Upper lobe of left lung (tissue), 6 donors: ENCODE results near the gene MAMSTR. TPM values are rescaled to one million over a fixed set of nuclear protein-coding genes. Genes with fewer than 3 reads are reported as not detected.

Source experiments
- ATAC-seq, 2 donors: fragments of 200-7000 bp; cut with Tn5 transposase; one replicate each; pipeline ENCODE4 v1.9.1; 2022; ENCODE audit warnings: mild to moderate bottlenecking in 2 of 2, moderate library complexity in 2 of 2; ENCODE audit not compliant: low FRiP score in 2 of 2
- DNase-seq, 2 donors: peaks; one replicate each; pipeline ENCODE4 v3.0.0-alpha.2; 2019 to 2020
- H3K27ac ChIP-seq, 4 donors: fragments of 200-600 bp; sonication (generic); one replicate each; pipeline ENCODE4 v1.5.1; 2016 to 2019
- H3K27me3 ChIP-seq, 4 donors: fragments of 200-600 bp; sonication (generic); one replicate each; pipeline ENCODE4 v1.5.1; 2017 to 2019
- H3K36me3 ChIP-seq, 4 donors: fragments of 200-600 bp; sonication (generic); one replicate each; pipeline ENCODE4 v1.5.1; 2016 to 2019
- H3K4me1 ChIP-seq, 4 donors: fragments of 200-600 bp; sonication (generic); one replicate each; pipeline ENCODE4 v1.5.1; 2018 to 2019
- H3K4me3 ChIP-seq, 4 donors: fragments of 200-600 bp; sonication (generic); one replicate each; pipeline ENCODE4 v1.5.1; 2017 to 2019; ENCODE audit warnings: mild to moderate bottlenecking in 2 of 4, moderate library complexity in 1 of 4
- H3K9me3 ChIP-seq, 4 donors: fragments of 200-600 bp; sonication (generic); one replicate each; pipeline ENCODE4 v1.5.1; 2018 to 2019
- EP300 ChIP-seq, 4 donors: sonication (generic); formaldehyde crosslinking; IDR thresholded peaks; one replicate each; pipeline ENCODE4 v1.5.1; 2017; ENCODE audit warnings: antibody characterized with exemption in 4 of 4, control low read depth in 2 of 4
- POLR2A ChIP-seq, 4 donors: fragments of 450-650 bp; IDR thresholded peaks; one replicate each; pipeline ENCODE4 v1.5.1; 2016 to 2017; ENCODE audit warnings: antibody characterized with exemption in 4 of 4, mild to moderate bottlenecking in 2 of 4
- POLR2AphosphoS5 ChIP-seq, 2 donors: sonication (generic); formaldehyde crosslinking; IDR thresholded peaks; one replicate each; pipeline ENCODE4 v1.5.1; 2017; ENCODE audit warnings: antibody characterized with exemption in 2 of 2
- WGBS, 2 donors: methylation state at CpG; one replicate each; pipeline ENCODE4 v1.1.5; 2017 to 2018; 5-methylcytosine and 5-hydroxymethylcytosine counted together
- total RNA-seq, 6 donors: library from RNA; depleted of rRNA in 4 of 6; stranded (reverse); fragments of >200 nt in 4 of 6; gene quantifications; one replicate each; pipeline versions ENCODE4 v1.1.0 to v1.2.1, GENCODE V29; 2016 to 2021
- TF ChIP-seq, protein P1 (sequence below), 6 experiments: fragments of 450-650 bp in 4 of 6; fragments of 200-600 bp in 2 of 6; sonication (generic) in 2 of 6; IDR thresholded peaks; one replicate each; pipeline ENCODE4 v1.5.1; 2016 to 2019; ENCODE audit warnings: antibody characterized with exemption in 6 of 6
- donor health status: DM: no; HTN: no; CAD: no; lungs with moderate emphysema.
- donor health status: DM: no; HTN: yes; CAD: no; lungs with severe emphysema.

The MAMSTR gene
- total RNA-seq, 6 donors from 2014 or later, result 1.1 to 3.1 (median 1.3) TPM; not detected in 1

DNA sequence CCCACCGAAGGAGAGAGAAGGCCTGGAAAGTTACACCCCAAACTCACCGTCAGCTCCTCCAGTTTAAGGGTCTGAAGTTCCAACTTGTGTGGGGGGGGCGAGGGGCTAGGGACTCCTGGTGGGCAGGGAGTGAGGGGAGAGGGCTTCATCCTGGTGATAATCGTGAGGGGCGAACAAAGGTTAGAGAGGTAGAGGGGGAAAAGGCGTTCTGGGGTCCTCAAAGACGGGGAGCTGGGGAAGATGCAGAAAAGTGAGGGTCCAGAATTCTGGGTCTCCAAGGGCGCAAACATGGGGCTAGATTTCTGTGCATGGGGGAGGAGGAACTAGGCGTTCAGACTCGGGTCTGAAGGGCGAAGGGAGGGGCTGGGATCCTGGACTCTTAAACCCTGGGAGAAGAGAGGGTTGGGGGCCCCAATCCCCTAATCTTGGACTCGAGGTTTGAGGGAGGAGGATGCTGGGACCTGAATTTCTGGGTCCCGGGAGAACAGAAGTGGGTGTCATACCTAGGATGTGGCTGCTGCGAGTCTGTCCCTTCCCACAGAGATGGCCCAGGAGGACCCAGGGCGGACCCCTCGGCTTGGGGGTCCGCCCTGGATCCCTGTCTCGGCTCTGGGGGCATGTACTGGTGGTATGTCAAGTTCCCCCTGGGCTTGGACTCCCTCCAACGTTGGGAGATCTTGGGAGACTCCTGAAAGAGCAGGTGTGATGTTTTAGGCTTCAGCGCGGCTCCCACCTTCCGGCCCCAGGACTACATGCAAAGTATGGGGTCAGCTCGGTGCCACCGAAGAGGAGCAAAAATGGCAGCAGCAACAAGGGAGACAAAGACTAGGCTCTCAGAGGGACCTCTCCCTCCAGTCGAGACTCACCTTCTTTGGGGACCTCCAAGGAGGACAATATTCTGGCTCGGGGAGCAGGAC lies 4.5 kb downstream of the MAMSTR start:
- Histone ChIP-seq H3K27ac (peak overlapping the region; percentile 57 to 87 (median 85)), H3K4me3 (peak overlapping the region; percentile 3 to 77 (median 66)), H3K27me3 (no peaks in the 10 kb centered on the region), H3K9me3 (peaks cover 0 to 4% (median 0%) of the 10 kb centered on the region in 4 donors), H3K36me3 (no peaks in the 10 kb centered on the region), H3K4me1 (peaks cover 37 to 60% (median 48%) of the 10 kb centered on the region in 4 donors)
- ATAC-seq, result no peak
- WGBS, 2 donors, result 67 to 69% methylated on average over 24 to 25 of the region's 26 CpGs
- TF ChIP-seq POLR2A (IDR thresholded peaks at IDR 0.05), result no peak
- TF ChIP-seq POLR2AphosphoS5 (IDR thresholded peaks at IDR 0.05), result no peak
- DNase-seq, result peak in 1 of 2 donors; percentile 33

DNA sequence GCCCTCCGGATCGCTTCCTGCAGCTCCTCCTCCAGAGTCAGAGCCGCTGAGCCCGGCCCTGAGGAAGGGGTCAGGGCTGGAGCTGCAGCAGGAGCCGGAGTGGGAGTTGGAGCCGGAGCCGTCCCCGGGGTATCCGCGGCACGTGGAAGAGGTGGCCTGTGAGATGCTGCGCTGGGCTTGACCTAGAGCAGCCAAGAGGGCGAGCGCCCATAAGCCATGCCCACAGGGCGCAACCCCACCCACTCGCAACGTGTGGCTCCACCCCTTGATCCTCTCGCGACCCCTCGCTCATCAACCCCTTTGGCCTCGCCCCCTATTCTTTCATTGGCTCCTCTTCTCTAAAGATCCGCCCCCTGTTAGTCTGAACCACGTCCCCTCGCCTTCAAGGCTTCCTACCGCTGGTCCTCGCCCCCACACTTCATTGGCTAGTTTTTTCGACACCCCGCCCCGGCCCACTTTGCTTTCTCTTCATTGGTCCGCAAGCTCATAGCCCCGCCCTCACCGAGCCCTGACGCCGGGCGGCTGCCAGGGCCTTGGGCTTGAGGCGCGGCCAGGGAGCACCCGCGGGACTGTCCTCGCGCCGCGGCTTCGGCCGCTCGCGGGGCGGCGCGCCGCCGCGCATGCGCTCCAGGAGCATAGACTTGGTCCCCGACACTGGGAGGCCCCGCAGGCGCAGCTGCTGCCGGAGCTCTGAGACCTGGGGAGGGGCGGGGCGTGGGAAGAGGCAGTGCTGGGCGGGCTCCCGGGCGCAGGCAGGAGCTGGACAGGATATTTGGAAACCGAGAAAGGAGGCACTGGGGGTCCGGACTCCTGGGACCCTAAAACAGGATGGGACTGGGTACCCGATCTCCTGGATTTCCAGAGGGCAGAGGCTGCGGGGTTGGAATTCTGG lies 5.4 kb downstream of the MAMSTR start:
- Histone ChIP-seq H3K9me3 (peaks cover 0 to 4% (median 0%) of the 10 kb centered on the region in 4 donors), H3K4me1 (peaks cover 29 to 52% (median 41%) of the 10 kb centered on the region in 4 donors), H3K27ac (peak overlapping the region; percentile 57 to 87 (median 85)), H3K36me3 (no peaks in the 10 kb centered on the region), H3K4me3 (peak overlapping the region; percentile 59 to 77 (median 67)), H3K27me3 (no peaks in the 10 kb centered on the region)
- WGBS, 2 donors, result 0 to 2% methylated on average over 28 to 43 of the region's 67 CpGs
- ATAC-seq (peak; percentile 96 to 97), DNase-seq (peak; percentile 98 to 99)
- TF ChIP-seq, protein P1, sequence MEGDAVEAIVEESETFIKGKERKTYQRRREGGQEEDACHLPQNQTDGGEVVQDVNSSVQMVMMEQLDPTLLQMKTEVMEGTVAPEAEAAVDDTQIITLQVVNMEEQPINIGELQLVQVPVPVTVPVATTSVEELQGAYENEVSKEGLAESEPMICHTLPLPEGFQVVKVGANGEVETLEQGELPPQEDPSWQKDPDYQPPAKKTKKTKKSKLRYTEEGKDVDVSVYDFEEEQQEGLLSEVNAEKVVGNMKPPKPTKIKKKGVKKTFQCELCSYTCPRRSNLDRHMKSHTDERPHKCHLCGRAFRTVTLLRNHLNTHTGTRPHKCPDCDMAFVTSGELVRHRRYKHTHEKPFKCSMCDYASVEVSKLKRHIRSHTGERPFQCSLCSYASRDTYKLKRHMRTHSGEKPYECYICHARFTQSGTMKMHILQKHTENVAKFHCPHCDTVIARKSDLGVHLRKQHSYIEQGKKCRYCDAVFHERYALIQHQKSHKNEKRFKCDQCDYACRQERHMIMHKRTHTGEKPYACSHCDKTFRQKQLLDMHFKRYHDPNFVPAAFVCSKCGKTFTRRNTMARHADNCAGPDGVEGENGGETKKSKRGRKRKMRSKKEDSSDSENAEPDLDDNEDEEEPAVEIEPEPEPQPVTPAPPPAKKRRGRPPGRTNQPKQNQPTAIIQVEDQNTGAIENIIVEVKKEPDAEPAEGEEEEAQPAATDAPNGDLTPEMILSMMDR (IDR thresholded peaks at IDR 0.05), result no peak
- TF ChIP-seq POLR2A (IDR thresholded peaks at IDR 0.05) (peak in 1 of 4 donors; percentile 67), EP300 (IDR thresholded peaks at IDR 0.05) (no peak), POLR2AphosphoS5 (IDR thresholded peaks at IDR 0.05) (peak in 1 of 2 donors; percentile 42)

GRCh38 chr19:48713041-48713863 lies 6.3 kb downstream of the MAMSTR start:
- Histone ChIP-seq H3K36me3 (no peaks in the 10 kb centered on the region), H3K27ac (peak overlapping the region in 3 of 4 donors; percentile 53 to 87 (median 59)), H3K4me3 (peak overlapping the region; percentile 59 to 77 (median 67)), H3K27me3 (no peaks in the 10 kb centered on the region), H3K4me1 (peaks cover 23 to 46% (median 34%) of the 10 kb centered on the region in 4 donors), H3K9me3 (peaks cover 0 to 4% (median 0%) of the 10 kb centered on the region in 4 donors)
- TF ChIP-seq, protein P1 (IDR thresholded peaks at IDR 0.05), result peak in 1 of 6 experiments; percentile 24
- TF ChIP-seq POLR2AphosphoS5 (IDR thresholded peaks at IDR 0.05) (no peak), EP300 (IDR thresholded peaks at IDR 0.05) (no peak)
- 20 to 24% methylated on average over 13 to 25 of the region's 25 CpGs for WGBS, 2 donors
- ATAC-seq (no peak), DNase-seq (peak in 1 of 2 donors; percentile 36)

DNA sequence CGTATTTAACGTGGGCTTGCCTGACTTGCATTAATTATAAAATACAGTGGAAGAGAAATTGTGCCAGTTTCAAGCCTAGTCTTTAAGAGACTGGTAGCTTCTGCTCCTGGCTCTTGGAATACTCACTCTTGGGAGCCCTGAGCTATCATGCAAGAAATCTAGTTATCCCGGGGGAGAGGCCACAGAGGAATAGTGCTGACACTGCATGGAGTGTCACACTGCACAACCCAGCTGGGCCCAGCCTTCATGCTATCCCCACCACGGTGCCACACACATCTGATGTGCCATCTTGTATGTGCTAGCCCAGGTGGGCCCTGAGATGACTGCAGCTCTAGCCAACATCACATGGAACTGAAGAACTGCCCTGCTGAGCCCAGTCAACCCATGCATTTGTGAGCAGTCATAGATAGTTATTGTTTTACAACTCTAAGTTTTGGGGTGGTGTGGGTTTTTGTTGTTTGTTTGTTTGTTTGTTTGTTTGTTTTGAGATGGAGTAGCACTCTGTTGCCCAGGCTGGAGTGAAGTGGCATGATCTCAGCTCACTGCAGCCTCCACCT lies 8.3 kb downstream of the MAMSTR start:
- no peak overlapping the region for H3K27ac ChIP-seq
- DNase-seq (no peak), ATAC-seq (no peak)
- peaks cover 0 to 4% (median 0%) of the 10 kb centered on the region in 4 donors for H3K9me3 ChIP-seq
- no peaks in the 10 kb centered on the region for H3K36me3 ChIP-seq
- no peaks in the 10 kb centered on the region for H3K27me3 ChIP-seq
- H3K4me3 ChIP-seq, result no peak overlapping the region
- TF ChIP-seq EP300 (IDR thresholded peaks at IDR 0.05) (no peak), POLR2AphosphoS5 (IDR thresholded peaks at IDR 0.05) (no peak), POLR2A (IDR thresholded peaks at IDR 0.05) (no peak)
- TF ChIP-seq, protein P1 (IDR thresholded peaks at IDR 0.05), result no peak
- H3K4me1 ChIP-seq, result peaks cover 19 to 31% (median 23%) of the 10 kb centered on the region in 4 donors
- 90 to 94% methylated on average over 4 of the region's 4 CpGs for WGBS, 2 donors
